PC-9 (cell line): Measurements from ENCODE around the gene ETS2.

Source experiments
- EZH2 ChIP-seq: fragments of 200-600 bp; sonication (generic); IDR thresholded peaks from 2 replicates; pipeline ENCODE4 v1.8.0; 2017; ENCODE audit warnings: antibody characterized with exemption, low read depth
- TF ChIP-seq, protein P1 (sequence below): fragments of 200-600 bp; sonication (generic); conservative IDR thresholded peaks from 2 replicates; pipeline ENCODE4 v1.6.1; 2017; ENCODE audit warnings: mixed run types, antibody characterized with exemption, mild to moderate bottlenecking, moderate library complexity

GRCh38 chr21:38817371-38818324 is 11.9 kb downstream of the ETS2 start:
- TF ChIP-seq, protein P1, sequence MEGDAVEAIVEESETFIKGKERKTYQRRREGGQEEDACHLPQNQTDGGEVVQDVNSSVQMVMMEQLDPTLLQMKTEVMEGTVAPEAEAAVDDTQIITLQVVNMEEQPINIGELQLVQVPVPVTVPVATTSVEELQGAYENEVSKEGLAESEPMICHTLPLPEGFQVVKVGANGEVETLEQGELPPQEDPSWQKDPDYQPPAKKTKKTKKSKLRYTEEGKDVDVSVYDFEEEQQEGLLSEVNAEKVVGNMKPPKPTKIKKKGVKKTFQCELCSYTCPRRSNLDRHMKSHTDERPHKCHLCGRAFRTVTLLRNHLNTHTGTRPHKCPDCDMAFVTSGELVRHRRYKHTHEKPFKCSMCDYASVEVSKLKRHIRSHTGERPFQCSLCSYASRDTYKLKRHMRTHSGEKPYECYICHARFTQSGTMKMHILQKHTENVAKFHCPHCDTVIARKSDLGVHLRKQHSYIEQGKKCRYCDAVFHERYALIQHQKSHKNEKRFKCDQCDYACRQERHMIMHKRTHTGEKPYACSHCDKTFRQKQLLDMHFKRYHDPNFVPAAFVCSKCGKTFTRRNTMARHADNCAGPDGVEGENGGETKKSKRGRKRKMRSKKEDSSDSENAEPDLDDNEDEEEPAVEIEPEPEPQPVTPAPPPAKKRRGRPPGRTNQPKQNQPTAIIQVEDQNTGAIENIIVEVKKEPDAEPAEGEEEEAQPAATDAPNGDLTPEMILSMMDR, result no peak
- TF ChIP-seq EZH2, result no peak
